GM12801 (cell line): ENCODE data around the gene CKAP2L.

ENCODE experiments used
- CTCF ChIP-seq: IDR thresholded peaks from one replicate; pipeline ENCODE4 v1.5.1; 2011; ENCODE audit warnings: control low read depth; ENCODE audit not compliant: insufficient read length; ENCODE audit errors: extremely low read depth

Gene CKAP2L

GRCh38 chr2:112698834-112699515, 65.4 kb downstream of the CKAP2L start:
- TF ChIP-seq CTCF, result no peak

DNA sequence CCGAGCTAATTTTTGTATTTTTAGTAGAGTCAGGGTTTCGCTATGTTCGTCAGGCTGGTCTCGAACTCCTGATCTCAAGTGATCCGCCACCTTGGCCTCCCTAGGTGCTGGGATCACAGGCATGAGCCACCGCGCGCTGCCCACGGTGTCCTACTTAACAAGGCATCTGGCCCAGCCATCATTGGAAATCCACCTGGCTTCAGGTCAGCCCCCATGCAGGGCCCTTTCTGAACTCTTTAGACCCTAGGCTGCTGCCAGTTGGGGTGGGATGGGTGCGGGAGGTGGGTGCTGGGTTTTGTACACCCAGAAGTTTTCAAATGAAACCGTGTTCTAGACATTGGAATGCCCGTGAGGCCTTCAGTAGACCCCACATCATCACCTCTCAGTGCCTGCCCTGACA, 70.2 kb downstream of the CKAP2L start:
- no peak for TF ChIP-seq CTCF

DNA sequence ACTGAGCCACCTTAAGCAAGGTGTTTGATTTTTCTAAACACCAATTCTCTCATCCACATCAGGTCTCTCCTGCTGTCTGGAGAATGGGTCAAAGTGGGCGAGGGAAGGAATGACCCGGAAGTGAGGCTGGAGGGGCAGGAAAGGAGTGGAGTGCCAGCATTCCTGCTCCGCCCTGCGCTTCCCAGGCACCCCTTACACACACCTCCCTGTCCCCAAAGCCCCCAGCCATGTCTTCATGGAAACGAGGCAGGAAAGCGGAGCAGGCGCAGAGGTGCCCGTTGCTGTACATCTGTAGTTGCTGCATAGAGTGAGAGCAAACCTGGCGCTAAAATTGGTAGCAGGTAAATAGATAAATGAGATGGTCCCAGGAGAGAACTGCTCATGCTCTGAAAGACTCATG, 70.8 kb downstream of the CKAP2L start:
- no peak for TF ChIP-seq CTCF

- TF ChIP-seq CTCF, result no peak
Measured at GRCh38 chr2:112692918-112693317, 71.5 kb downstream of the CKAP2L start.

DNA sequence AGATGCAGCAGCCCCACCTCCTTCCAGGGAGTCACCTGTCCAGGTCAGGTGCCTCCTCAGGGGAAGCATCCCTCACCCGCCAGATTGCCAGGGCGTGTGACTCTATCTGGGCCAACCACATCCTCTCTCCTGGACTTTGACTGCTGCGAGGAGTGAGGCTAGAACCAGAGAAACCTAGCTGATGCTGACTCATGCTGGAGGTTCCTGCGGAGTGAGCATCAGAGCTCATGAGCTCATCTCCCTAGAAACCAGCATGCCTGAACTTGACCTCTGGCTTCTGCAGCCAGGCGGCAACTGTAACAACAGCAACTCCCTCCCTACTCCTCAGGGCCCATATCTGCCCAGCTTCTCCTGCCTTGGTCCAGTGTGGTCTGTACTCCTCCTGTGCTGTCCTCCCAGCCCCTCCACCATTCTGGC, 71.9 kb downstream of the CKAP2L start:
- TF ChIP-seq CTCF, result no peak

DNA sequence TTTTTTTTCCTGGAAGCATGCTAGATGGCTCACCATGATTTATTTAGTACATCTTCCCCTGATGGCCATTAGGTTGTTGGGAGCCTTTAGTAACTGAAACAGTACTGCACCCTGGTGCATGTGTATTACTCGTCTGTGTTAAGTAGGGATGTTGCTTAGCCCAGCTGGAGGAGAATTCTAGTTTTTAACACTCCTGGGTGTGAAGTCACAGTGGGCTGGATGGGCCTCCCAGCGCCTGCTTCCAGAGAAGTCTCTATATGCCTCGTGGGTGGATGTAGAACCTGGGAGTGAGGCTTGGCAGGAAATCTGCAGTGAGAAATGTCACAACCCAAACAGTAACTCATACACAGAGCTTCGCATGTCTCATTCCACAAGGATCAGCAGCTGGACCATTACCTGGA, 72.5 kb downstream of the CKAP2L start:
- no peak for TF ChIP-seq CTCF

GRCh38 chr2:112690853-112691401, 73.5 kb downstream of the CKAP2L start:
- TF ChIP-seq CTCF, result no peak
